Stimulated activated CD8-positive, alpha-beta memory T cell treated with anti-CD3 and anti-CD28 coated beads, Interleukin-4, amount 100 ng/mL, for 48 hours (primary cell): ENCODE results near the gene DNAJA3.

ENCODE experiments used
- DNase-seq: peaks from one replicate; pipeline ENCODE4 v3.0.0-alpha.2; 2020

The DNAJA3 gene

DNA sequence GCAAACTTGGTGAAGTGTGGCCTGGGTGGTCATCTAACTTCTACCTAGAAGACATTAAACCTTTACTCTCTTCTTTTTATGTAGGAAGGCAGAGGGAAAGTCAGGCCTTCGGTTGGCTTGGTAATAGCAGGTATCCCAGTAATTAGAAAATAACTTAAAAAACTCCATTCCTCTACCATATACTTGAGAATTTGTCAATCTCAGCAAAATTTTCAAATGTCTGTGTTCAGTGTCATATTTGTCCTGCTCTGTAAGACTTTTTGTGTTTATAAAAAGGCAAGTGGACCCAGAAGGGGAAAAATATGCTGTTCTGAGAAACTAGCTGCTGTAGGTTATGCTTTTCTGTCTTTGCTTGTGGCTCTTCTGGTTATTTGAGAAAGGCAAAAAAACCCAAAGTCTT lies 56.3 kb downstream of the DNAJA3 start:
- DNase-seq, result no peak

GRCh38 chr16:4486126-4486893 lies 60.6 kb downstream of the DNAJA3 start:
- DNase-seq, result no peak

DNA sequence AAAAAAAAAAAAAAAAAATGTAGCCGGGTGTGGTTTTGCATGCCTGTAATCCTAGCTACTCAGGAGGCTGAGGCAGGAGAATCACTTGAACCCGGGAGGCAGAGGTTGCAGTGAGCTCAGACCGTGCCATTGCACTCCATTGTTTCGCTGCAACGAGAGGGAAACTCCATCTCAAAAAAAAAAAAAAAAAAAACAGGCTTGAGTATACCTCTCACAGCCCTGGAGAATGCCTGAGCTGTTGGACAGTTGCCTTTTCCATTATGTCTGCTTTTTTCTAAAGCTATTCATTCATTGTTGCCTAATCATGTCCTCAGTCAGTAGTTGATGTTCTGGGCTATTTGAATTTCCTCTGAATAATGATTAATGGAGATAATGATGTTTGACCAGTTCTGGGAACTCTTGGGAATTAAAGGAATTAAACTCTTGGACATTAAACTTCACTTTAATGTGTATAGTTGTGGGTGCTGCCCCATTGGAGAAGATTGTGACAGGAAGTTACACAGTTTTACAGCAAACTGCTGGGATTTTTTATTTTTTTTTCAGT lies 62.4 kb downstream of the DNAJA3 start:
- no peak for DNase-seq

DNA sequence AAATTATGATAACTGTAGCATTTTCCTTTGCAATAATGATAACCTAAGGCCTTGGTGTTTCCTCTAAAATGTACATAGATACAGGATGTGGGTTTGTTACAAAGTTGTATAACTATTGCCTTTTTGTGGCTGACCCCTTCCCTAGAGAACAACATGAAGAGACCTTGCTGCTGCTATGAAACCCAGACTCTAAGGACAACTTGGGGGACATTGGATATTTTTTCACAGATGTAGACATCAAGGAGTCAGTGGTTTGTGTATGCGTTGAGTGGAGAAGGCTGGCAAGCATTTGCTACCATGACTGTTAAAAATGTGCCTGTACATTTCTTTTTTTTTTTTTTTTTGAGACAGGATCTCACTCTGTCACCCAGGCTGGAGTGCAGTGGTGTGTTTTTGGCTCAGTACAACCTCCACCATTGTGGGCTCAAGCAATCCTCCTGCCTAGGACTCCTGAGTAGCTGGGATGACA lies 62.9 kb downstream of the DNAJA3 start:
- no peak for DNase-seq

DNA sequence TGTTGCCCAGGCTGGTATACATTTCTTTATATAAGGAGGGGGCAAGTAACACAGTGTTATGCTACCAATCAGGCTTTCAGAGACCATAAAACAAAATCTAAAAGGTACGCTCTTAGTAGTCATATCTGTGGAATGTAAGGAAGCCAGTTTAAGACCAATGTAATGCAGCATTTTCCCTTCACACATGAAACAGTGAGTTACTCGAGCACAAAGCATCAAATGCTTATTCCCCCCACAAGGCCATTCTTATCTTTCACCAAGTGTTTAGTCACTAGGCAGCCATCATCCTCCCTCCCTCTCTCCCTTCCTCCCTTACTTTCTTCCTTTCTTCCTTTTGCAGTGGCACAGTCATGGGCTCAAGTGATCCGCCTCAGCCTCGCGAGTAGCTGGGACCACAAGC lies 63.4 kb downstream of the DNAJA3 start:
- DNase-seq, result no peak

DNA sequence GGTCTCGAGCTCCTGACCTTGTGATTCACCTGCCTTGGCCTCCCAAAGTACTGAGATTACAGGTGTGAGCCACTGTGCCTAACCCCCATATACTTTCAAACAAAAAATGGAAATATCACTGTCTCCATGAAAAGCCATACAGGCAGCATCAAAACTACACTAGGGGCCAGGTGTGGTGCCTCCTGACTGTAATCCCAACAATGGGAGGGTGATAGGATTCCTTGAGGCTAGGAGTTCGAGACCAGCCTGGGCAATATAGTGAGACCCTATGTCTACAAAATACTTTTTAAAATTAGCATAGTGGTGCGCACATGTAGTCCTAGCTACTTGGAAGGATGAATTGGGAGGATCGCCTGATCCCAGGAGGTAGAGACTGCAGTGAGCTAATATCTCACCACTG lies 66.2 kb downstream of the DNAJA3 start:
- DNase-seq, result no peak

DNA sequence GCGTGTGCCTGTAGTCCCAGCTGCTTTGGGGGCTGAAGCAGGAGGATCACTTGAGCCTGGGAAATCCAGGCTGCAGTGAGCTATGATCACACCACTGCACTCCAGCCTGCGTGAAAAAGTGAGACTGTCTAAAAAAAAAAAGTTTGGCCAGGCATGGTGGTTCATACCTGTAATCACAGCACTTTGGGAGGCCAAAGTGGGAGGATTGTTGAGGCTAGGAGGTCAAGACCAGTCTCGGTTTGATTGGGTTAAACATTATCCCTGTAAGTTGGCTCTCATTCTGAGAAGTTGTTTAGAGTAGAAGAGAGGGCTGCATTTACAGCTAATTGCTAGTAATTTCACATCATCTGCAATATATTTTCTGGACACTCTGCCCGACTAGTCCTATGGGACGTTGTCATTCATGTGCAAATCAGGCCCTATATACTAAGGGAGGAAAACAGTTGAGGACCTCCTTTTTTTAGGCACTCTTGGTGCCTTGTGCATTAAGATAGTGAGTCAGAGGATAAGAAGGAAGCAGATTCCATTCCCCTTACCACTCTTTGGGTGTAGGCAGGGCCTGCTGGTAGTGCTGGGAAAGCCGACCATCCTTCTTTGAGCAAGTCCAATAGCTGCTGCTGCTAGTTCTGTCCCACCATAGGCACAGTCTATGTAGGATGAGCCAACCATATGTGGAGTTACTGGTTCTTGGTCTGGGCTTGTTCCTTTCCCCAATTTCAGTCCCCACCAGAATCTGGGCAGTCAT lies 69.2 kb downstream of the DNAJA3 start:
- DNase-seq, result no peak

DNA sequence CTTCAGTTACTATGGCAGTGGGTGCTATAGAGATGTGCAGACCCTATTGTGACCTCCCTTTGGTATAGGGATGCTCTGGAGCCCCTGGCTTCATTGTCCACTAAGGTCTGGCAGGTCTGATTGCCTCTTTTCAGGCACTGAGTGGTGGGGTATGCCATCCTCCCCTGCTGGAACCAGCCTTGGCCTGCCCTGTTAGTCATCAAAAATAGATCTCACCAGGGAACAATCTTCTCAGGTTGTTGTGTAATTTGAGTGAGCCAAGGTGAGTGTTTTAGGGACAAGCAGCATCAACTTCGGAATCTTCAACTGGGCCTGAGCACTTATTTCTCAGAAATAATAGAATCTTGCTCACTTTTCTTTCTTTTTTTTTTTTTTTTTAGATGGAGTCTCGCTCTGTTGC lies 70.1 kb downstream of the DNAJA3 start:
- DNase-seq, result no peak

GRCh38 chr16:4496305-4496704 lies 70.6 kb downstream of the DNAJA3 start:
- DNase-seq, result no peak

GRCh38 chr16:4498546-4499195 lies 73.0 kb downstream of the DNAJA3 start:
- DNase-seq, result no peak

DNA sequence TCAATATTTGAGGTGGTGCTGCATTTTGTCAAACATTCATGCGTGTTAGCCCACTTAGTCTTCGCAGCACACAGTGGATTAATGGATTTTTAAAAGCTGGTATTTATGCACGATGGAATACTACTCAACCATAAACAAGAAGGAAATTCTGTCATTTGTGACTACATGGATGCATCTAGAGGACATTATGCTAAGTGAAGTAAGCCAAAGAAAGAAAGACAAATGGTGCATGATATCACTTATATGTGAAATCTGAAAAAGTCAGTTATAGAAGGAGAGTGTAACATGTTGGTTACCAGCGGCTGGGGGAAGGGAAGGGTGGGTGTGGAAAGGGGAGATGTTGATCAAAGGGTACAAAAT lies 73.5 kb downstream of the DNAJA3 start:
- no peak for DNase-seq

GRCh38 chr16:4500272-4500671 lies 74.6 kb downstream of the DNAJA3 start:
- no peak for DNase-seq

DNA sequence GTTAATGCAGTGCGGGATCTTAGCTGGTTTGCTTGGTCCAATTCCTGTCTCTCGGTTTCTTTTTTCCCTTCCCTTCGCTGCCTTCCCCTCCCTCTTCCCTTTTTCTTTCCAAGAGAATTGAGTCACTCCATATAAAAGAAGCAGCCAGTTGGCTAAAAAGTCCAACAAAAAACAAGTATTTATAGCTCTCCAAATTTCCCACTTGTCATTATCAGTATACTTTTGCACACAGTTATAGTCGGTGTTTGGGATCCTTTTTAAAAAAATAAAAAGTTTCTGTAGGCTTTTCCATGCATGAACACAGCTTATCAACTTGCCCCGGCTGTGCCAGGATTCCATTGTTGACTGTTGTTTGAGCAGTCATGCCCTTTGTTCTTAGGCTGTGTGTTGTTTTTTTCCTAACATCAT lies 75.4 kb downstream of the DNAJA3 start:
- DNase-seq, result no peak

GRCh38 chr16:4505356-4506147 lies 79.9 kb downstream of the DNAJA3 start:
- DNase-seq, result peak; percentile 74
